HG02763 (cell line): ENCODE results near the gene CT47B1.
"Not testable (repeated sequence)": the region's sequence is repeated elsewhere in the genome, so short reads cannot be mapped to it uniquely, and the experiment has no call there.

Source experiments
- ATAC-seq: cut with Tn5 transposase; IDR thresholded peaks from one replicate; pipeline ENCODE4 v1.9.1; 2021; ENCODE audit warnings: mild to moderate bottlenecking, moderate library complexity; ENCODE audit not compliant: unreplicated experiment

CT47B1 gene

DNA sequence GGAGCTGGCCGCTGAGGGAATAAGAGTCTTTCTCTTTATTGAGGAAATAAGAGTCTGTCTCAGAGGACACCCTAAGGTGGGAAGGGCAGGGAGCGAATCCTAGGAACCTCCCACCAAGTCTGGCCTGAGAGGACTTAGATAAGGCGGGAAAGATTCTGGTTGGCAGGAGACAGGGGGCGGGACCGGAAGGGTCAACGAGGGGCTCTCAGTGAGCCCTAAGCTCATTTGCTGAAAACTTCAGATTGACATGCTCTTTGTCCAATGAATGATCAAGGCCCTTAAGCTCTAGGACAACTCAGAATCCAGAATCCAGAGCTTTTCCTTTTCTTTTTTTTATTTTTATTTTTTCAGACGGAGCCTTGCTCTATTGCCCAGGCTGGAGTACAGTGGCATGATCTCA lies at the start of gene CT47B1:
Gene CT47B1 (minus strand): TSS at position 101 of the 400 bp plus-strand sequence. CDS start 196 bp downstream, outside the sequence.
- not testable (repeated sequence) for ATAC-seq

DNA sequence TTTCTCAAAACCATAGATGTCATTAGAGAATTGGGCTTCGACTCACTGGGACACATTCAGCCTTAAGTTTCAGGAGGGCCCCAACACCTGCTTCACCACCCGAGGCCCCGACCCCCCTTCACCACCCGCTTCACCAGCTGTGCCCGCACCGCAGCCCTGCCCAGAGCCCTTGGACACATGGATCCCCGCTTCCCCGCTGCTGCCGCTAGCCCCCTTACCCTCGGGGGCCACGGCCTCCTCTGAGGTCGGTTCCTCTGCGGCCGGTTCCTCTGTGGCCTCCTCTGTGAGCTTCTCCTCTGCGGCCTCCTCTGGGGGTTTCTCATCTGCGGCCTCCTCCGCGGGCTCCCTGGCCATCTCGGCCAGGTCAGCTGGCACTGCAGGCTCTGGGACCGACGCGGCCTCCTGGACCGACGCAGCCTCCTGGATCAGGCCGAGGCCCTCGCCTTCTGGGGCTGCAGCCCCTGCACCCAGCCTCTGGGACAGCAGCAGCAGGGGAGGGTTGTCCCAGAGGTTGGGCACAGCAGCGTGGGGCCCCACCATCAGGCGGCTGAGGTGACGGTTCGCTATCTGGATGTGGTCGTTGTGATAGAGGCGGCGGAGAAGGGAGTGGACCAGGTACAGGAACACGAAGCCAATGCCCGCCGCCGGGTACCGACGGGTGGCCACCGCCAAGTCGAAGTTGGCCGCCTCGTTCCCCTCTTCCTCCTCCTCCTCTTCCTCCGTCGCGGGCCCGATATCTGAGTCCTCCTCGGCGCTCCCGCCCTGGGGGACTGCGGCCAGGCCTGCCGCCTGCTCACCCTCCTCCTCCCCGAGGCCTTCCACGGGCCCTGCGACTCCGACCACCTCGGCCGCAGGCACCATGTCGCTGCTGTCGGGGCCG lies 748 bp downstream of the CT47B1 start:
- no peak for ATAC-seq

DNA sequence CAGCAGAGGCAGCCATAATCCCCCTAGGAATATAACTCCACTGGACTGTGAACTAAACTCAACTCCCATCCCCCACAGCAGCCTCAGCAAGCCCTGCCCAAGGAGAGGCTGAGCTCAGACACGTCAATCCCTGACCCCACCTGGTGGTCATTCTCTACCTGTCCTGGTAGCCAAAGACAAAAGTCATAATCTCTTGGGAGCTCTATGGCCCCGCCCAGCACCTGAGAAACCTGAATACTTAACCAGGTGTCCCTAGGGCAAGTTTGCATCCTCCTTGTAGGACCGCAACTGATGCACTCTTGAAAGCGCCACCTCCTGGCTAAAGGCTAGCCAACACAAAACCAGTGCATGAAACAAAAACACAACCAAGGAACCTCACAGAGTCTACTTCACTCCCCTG lies 18.4 kb downstream of the CT47B1 start:
- no peak for ATAC-seq

DNA sequence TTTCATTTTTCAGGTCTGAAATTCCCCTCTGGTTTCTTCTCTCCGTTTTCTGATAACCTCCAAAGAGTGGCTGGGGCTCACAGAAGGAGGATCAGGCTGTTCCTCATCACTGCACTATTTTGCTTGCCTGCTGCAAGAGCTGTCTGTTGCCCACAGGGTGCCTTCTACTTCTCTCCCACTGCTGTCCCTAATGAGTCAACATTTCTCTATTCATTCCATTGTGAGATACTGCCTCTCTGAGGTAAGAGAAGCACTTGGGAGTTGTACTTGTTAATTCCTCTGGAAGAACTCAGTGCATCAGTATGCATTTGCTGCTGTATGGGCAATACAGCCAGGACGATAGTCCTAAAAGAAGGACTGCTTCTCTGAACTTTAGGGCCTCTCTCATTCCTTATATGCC lies 34.8 kb downstream of the CT47B1 start:
- no peak for ATAC-seq

DNA sequence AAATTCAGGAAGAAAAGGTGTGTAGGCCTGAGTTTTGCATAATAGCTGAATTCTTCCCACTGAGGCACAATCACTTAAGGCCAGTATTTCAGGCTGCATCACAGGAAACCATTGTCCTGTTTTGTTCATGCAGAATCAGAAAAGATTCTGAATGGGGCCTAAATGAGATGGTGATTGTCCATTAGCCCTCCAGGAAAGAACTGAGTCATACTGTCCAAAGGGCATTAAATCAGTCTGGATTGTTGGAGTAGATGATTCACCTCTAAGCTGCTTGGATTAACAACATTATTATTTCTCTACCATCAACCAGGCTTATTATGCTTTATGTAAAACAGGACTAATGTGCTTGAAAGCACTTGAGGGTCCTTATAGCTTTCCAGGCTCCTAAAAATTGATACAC lies 36.2 kb downstream of the CT47B1 start:
- ATAC-seq, result no peak

DNA sequence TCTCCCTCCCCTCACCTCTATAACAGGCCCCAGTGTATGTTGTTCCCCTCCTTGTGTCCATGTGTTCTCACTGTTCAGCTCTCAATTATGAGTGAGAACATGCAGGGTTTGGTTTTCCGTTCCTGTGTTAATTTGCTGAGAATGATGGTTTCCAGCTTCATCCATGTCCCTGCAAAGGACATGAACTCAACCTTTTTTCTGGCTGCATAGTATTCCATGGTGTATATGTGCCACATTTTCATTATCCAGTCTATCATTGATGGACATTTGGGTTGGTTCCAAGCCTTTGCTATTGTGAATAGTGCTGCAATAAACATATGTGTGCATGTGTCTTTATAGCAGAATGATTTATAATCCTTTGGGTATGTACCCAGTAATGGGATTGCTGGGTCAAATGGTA lies 48.5 kb downstream of the CT47B1 start:
- ATAC-seq, result not testable (repeated sequence)

DNA sequence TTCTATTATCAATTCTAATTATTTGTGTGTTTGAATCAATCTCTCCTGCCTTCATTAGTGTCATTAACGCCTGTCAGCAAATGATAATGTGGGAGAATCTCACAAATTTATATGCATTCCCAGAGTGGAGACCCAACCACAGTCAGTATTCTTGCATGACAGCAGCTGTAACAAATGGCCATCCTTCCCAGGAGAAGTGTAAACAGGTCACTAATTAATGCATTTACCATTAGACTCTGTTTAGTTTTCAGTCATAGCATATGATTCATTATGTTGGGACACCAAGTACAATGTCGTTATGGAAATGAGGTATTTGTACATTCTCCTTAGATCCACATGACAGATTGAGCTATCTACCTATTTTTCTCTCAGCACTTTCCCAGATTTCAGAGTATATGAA lies 50.5 kb downstream of the CT47B1 start:
- no peak for ATAC-seq

DNA sequence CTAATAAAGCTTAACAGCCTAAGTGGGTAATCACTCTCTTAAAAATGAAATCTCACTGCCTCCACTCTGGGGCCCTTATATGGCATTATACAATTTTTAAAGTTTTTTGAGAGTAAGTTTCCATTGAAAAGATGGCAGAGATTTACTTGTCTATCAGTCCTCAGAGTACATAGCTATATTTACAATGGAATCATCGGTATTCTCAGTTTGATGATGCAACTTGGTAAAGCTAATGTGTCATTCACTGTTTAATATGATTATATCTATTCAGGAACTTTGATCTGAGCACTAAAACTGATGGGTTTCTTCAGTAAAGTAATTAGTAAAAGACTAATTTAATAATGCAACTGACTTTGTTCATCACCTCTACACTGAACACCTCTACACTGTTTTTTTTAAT lies 51.6 kb downstream of the CT47B1 start:
- no peak for ATAC-seq

DNA sequence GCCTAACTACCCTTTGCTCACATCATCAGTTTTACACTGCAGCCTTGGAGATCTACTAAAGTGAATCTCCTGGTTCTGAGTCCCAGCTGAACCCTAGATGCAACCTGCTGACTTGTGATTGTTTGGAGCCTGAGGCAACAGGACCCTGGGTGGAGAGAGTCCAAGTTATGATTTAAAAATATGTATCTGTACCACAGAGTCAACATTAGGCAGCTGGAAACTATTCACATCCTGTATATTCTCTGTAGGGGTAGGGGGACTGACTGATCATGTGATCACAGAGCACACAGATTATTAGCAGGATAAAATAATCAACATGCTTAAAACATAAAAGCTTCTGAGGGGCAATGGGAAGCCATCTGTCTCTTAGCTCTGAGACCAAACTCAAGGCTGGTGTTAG lies 52.1 kb downstream of the CT47B1 start:
- no peak for ATAC-seq
